Activated CD8-positive, alpha-beta memory T cell treated with anti-CD3 and anti-CD28 coated beads, Interleukin-2, amount 50 U/mL, for 1 hour (primary cell): ENCODE measurements around the gene PTGIS.
"Not testable (repeated sequence)": the region's sequence is repeated elsewhere in the genome, so short reads cannot be mapped to it uniquely, and the experiment has no call there.

Source experiments
- DNase-seq: peaks from one replicate; pipeline ENCODE4 v3.0.0-alpha.2; 2020; ENCODE audit errors: extremely low read depth

Gene PTGIS

GRCh38 chr20:49567421-49568277 lies at the start of gene PTGIS:
Gene PTGIS (minus strand): TSS chr20:49568137. CDS start chr20:49568116, 21 bp downstream.
- no peak for DNase-seq

DNA sequence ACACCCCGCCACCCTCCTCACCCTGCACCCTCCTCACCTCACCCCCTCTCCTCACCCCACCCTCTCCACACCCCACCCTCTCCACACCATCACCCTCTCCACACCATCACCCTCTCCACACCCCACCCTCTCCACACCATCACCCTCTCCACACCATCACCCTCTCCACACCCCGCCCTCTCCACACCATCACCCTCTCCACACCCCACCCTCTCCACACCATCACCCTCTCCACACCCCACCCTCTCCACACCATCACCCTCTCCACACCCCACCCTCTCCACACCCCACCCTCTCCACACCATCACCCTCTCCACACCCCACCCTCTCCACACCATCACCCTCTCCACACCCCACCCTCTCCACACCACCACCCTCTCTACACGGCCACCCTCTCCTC lies 49.5 kb upstream of the PTGIS start:
- not testable (repeated sequence) for DNase-seq

DNA sequence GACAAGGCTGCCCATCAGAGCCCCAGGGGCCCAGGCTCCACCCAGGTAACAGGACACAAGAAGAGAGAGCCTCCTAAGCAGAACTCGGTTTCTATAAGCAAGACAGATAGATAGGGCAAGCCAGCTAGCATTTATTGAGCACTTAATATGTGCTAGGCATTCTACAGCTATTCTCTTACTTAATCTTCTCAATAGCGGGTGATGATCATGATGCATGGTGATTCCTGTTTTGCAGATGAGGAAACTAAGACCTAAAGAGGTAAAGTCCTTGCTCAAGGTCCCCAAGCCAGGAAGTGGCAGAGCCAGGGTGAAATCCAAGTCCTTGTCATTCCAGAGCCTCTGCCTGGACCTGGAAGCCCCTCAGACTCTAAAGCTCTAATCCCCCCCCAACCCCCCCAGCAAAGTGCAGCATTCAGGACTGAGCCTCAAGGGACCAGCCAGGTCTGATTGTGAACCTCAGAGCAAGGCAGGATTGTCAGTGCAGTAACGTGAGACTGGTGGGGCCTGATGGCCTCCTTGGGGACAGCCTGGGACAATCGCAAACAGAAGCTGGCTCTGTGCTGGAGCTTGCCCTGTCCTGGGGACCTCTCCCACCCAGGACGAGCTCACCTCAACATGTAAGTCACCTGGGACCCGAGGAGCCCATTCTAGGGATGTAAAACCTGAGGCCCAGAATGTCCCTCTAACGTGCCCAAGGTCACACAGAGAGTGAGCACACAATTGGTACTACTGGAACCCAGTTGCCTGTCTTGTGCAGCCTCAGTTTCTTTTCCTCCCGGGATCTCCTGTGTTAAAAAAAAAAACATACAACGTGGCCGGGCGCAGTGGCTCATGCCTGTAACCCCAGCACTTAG lies 48.4 kb upstream of the PTGIS start:
- DNase-seq, result no peak

- DNase-seq, result no peak
Measured at GRCh38 chr20:49615401-49616153, 47.6 kb upstream of the PTGIS start.

DNA sequence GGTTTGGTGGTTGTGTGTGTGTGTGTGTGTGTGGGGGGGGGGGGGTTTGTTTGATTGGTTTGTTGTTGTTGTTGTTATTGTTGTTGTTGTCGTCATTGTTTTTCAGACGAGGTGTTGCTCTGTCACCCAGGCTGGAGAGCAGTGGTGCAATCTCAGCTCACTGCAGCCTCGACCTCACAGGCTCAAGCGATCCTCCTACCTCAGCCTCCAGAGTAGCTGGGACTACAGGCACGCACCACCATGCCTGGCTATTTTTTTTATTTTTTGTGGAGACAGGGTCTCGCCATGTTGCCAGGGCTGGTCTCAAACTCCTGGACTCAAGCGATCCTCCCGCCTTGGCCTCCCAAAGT lies 47.1 kb upstream of the PTGIS start:
- DNase-seq, result not testable (repeated sequence)

DNA sequence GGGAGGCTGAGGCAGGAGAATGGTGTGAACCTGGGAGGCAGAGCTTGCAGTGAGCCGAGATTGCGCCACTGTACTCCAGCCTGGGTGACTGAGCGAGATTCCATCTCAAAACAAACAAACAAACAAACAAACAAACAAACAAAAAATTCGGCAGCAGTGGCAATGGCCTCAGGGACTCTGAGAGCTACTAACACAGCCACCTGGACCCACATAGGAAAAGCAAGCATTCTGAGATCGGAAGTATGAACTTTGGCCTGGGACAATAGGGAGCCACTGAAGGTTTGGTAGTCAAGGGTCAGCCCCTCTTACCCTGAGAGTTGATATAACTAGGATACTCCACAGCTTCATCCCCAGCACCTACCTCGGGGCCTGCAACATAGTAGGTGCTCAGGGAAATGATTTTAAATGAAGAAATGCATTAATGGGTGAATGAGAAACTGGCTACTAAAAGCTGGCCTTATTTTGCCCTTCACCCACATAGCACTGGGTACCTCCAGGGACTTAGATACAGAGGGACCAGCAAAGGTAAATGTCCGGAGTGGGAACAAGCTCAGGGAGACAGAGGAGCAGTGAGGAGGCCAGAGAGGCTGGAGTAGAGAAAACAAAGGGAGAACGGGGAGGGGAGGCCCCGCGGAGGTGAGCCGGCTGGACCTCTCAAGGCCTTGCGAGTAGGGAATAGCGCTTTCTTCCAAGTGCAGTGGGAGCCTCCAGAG lies 46.6 kb upstream of the PTGIS start:
- DNase-seq, result no peak

- DNase-seq, result no peak
Measured at GRCh38 chr20:49612127-49612738, 44.3 kb upstream of the PTGIS start.

DNA sequence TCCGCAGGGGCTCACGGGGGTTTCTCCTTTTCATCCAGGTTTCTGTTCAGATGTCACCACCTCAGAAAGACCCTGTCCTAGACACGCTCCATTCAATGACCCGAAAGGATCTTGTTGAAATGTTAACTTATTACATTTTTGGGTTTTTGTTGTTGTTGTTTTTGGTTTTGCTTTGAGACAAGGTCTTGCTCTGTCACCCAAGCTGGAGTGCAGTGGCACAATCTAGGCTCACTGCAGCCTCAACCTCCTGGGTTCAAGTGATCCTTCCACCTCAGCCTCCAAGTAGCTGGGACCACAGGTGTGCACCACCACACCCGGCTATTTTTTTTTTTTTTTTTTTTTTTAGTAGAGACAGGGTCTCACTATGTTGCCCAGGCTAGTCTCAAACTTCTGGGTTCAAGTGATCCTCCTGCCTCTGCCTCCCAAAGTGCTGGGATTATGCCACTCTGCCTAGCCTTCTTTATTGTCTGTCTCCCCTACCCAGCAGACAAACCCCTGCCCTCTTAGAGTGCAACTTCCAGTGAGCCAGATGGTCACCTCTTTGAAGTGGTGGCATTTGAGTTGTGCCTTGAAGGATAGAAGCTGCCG lies 43.7 kb upstream of the PTGIS start:
- not testable (repeated sequence) for DNase-seq

DNA sequence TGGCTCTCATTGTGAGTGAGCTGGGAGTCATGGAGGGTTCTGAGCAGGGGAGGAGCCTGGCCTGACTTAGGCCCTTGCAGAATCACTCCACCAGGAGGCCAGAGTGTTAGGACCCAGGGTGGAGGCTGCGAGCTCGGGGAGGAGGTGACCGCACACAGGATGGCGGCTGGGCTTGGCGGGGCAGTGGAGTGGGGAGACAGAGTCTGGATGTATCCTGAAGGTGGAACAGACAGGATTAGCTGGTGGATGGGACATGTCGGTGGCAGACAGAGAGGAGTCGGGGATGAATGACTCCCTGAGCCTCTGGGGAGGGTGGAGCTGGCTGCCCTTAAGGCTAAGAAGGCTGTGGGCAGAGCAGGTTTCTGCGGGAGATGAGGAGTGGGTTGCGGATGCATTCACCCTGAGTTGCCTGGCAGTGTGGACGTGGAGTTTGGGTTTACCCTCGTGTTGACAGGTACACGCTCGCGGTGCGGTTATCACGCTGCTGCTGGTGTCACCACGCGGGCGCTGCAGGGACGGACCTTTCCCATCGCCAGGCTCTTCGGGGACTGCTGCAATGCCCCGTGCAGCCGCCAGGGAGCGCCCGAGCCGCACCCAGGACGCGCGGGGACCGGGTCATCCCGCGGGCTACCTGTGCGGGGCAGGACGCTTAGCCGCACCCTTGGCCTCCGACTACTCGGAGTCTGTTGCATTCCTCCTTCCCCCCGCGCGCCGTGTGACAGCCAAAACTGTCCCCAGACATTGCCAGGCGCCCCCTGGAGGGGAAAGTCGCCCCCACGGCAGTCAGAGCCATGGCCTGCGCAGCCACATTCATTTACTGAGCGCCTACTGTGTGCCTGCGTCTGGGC lies 43.0 kb upstream of the PTGIS start:
- no peak for DNase-seq

DNA sequence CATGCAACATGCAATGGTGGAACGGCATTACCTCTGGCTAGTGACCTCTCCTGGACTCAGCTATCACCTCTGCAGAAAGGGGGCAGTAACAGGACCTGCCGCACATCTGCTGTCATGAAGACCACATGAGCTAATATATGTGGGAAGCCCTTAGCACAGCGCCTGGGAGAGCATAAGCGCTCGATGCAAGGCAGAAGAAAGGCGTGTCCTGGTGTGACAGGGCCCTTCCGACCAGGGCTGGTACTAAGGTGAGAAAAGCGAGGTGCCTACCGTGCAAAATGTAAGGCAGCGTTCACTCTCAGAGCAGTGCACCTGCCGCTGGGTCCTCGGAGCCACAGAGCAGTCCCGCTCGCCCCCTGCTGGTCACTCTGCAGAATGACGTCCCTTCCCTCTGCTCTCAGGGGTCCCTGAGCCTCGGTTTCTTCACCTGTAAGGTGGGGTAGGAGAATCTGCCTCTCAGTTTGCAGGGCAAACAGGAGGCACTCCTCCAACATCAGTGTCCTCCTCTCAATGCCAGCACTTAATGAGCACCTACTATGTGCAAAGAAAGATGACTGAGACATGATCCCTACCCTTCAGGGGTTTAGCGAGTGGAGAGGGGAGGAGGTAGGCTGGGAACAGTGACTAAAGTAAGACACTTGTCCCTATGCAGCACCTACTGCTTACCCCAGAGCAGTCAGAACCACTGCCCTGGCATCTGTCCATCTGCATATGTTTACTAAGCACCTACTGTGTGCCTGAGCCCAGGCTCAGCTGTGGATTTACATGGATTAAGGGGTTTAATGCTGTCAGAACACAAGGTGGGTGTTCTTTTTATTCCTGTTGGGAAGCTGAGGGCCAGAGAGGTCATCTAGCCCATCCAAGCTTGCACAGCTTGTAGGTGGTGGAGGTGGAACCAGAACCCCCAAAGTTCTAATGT lies 41.1 kb upstream of the PTGIS start:
- DNase-seq, result peak; percentile 31

GRCh38 chr20:49607568-49607967 lies 39.6 kb upstream of the PTGIS start:
- no peak for DNase-seq

DNA sequence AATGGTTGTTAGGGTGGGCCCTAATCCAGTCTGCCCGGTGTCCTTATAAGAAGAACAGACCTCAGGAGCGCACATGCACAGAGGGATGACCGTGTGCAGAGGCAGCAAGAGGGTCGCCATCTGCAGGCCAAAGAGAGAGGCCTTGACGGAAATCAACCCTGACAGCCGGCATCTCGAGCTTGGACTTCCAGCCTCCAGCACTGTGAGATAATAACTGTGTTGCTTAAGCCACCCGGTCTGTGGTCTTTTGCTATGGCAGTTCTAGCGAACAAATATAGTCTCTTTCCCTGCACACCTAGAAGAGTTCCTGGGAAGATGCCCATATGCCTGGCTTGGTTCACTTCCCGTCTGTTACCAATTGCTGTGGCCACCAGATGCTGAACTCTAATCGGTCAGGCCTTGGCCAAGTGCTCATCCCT lies 35.3 kb upstream of the PTGIS start:
- DNase-seq, result no peak

DNA sequence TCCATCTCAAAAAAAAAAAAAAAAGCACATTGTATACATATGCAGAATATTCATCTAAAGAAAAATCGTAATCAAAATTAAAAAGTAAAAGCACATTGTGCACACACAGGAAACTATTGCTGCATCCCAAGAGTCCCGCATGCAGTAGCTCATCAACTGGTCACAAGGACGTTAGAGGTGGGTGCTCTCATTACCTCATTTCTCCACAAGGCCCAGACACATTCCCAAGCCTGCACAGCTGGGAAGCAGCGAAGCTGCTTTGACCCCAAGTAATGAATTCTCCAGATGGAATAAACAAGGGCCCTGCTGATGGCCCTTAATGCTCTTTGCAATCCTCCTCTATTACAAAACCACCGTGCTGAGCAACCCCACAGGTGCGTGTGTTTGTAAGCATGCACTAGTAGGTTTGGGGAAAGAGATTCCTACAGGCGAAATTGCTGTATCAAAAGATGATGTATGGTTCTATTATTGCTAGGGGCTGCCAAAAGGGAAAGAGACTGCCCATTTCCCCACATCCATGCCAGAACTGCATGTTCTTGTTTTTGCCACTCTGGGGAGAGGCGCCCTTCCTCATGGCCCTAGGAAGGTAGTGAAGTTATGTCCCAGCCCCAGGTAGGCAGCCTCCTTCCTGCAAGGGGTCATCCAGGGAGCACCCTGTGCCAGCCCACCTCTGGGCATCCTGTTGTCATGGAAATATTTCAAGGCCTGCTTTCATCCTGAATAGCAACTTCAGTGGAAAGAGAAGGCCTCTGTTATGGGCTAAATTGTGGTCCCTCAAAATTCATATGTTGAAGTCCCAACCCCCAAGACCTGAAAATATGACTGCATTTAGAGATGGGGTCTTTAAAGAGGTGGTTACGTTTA lies 34.6 kb upstream of the PTGIS start:
- DNase-seq, result no peak

DNA sequence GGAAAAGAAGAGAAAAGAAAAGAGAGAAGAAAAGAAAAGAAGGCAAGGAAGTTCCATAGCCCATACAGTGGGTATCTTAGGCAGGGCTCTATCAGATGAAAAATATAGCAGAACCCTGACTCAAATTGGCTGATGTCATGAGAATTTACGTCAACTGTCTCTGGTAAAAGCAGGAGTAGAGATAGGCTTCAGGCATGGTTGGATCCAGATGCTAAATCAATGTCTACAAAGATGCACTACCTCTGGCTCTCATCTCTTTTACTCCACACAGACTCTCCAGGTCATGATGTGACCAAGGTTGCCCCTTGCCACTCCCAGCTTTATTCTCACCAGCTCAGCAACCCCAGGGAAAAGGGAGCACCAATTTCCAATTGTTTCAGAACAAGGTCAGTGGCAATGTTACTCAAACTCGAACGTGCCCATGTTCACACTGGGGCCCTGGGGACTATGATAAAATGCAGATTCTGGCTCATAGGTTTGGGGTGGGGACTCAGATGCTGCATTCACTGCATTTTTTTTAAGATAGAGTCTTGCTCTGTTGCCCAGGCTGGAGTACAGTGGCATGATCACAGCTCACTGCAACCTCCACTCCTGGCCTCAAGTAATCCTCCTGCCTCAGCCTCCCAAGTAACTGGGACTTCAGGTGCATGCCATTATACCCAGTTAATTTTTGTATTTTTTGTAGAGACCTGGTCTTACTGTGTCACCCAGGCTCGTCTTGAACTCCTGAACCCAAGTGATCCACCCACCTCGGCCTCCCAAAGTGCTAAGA lies 33.4 kb upstream of the PTGIS start:
- no peak for DNase-seq

DNA sequence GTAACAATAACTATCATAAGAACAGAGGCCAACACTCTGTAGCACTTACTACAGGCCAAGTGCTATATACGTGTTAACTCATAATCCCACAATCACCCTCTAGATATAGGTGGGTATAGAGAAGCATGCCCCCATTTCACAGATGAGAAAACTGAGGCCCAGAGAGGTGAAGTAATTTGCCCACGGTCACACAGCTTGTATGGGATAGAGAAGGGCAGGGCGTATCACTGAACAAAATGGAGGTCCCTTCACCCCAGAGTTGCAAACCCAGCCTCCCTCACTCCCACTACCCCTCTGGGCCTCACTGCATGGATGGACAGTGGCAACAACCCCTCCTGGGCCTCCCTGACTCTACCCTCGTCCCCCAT lies 31.8 kb upstream of the PTGIS start:
- no peak for DNase-seq

DNA sequence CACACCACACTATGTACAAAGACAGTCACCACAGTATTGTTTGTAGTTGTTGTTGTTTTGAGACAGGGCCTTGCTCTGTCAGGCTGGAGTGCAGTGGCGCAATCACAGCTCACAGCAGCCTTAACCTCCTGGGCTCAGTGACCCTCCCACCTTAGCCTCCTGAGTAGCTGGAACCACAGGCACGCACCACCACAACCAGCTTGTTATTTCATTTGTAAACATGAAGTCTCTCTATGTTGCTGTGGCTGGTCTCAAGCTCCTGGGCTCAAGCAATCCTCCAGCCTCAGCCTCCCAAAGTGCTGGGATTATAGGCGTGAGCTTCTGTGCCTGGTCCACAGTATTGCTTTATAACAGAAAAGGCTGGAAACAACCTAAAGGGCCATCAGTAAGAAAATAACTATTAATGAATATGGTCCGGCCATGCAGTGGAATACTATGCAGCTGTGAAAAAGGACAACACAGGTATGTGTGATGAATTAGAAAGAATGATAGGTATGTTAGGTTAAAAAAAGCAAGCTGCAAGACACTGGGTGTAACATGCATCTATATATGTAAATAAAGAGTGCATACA lies 30.0 kb upstream of the PTGIS start:
- no peak for DNase-seq
